Mammary epithelial cell (primary cell): ENCODE results near the gene SELENOW.
"Not testable (repeated sequence)": the region's sequence is repeated elsewhere in the genome, so short reads cannot be mapped to it uniquely, and the experiment has no call there.

Source experiments
- CTCF ChIP-seq, 2 donors: IDR thresholded peaks in 1 of 2; conservative IDR thresholded peaks in 1 of 2; 2 replicates each; pipeline ENCODE4 v1.5.1; 2011 to 2012; ENCODE audit warnings: inconsistent platforms in 2 of 2, low read length in 2 of 2, mild to moderate bottlenecking in 2 of 2, control low read depth in 1 of 2, low read depth in 1 of 2; ENCODE audit not compliant: insufficient read depth in 1 of 2; ENCODE audit errors: extremely low read depth in 1 of 2
- EZH2 ChIP-seq: IDR thresholded peaks from 2 replicates; pipeline ENCODE4 v1.6.1; 2012; ENCODE audit warnings: low read length, inconsistent platforms, borderline replicate concordance

- TF ChIP-seq CTCF (conservative IDR thresholded peaks at IDR 0.05 in 1 of 2, IDR thresholded peaks at IDR 0.05 in 1 of 2; ENCODE audit: extremely low read depth in 1 of 2, insufficient read depth in 1 of 2, low read depth in 1 of 2, low read length in 2 of 2); EZH2: not testable (repeated sequence)
Observed at GRCh38 chr19:47789811-47790210, 11.3 kb downstream of the SELENOW start.
